Superior temporal gyrus (tissue), 1 donor: ENCODE results near the gene ZNF418.
A peak's percentile ranks its signal among the peaks of the same experiment; 100 is the strongest.
"Not testable (repeated sequence)": the region's sequence is repeated elsewhere in the genome, so short reads cannot be mapped to it uniquely, and the experiment has no call there.

ENCODE experiments used
- DNase-seq: peaks from one replicate; pipeline ENCODE4 v3.0.0-alpha.2; 2016; ENCODE audit errors: extremely low spot score

ZNF418 gene

GRCh38 chr19:57888560-57889231 lies 46.5 kb downstream of the ZNF418 start, which contains the start of gene ZNF814:
ZNF814 (minus strand) TSS chr19:57889037; CDS start chr19:57888802, 235 bp downstream.
- peak; percentile 96 for DNase-seq

DNA sequence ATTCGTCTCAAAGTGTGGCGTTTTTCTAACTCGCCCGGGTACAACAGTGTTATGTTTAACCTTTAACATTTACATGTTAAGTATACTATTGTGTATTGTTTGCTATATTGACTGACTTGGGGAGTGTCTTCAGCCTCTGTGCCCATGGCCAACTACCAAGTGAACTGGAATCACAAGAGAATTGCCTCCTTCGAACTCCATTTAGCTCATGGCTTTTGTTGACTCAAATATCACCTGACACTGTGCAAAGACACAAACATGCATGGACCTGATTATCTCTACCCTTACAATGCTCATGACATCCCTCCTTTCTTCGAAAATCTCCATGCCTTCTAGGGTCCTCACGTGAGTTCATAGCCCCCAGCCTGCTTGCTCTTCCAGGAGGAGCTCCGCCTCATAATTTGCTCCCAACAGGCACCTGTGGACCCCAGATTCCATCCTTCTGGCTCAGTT lies 47.1 kb downstream of the ZNF418 start:
- DNase-seq: no peak

GRCh38 chr19:57887195-57887941 lies 47.8 kb downstream of the ZNF418 start:
- DNase-seq: no peak

GRCh38 chr19:57886046-57886445 lies 49.2 kb downstream of the ZNF418 start:
- no peak for DNase-seq

- DNase-seq: not testable (repeated sequence)
Measured at GRCh38 chr19:57873883-57874799, 61.1 kb downstream of the ZNF418 start.

GRCh38 chr19:57872450-57872849 lies 62.8 kb downstream of the ZNF418 start:
- no peak for DNase-seq
